GM18951 (cell line): Measurements from ENCODE around the gene TXNDC11.

Source experiments
- POLR2A ChIP-seq: IDR thresholded peaks from 4 replicates; pipeline ENCODE4 v1.6.1; 2011; ENCODE audit warnings: mild to moderate bottlenecking; ENCODE audit not compliant: insufficient read length, insufficient read depth; ENCODE audit errors: extremely low read depth
- in situ Hi-C: fragments of 300-500 bp; cut with MboI; formaldehyde crosslinking; loops from one replicate; pipeline ENCODE4 v1.12.0; 2022; ENCODE audit warnings: low sequenced_read_pairs, mixed read lengths, inconsistent platforms; ENCODE audit not compliant: unreplicated experiment

Gene TXNDC11

DNA sequence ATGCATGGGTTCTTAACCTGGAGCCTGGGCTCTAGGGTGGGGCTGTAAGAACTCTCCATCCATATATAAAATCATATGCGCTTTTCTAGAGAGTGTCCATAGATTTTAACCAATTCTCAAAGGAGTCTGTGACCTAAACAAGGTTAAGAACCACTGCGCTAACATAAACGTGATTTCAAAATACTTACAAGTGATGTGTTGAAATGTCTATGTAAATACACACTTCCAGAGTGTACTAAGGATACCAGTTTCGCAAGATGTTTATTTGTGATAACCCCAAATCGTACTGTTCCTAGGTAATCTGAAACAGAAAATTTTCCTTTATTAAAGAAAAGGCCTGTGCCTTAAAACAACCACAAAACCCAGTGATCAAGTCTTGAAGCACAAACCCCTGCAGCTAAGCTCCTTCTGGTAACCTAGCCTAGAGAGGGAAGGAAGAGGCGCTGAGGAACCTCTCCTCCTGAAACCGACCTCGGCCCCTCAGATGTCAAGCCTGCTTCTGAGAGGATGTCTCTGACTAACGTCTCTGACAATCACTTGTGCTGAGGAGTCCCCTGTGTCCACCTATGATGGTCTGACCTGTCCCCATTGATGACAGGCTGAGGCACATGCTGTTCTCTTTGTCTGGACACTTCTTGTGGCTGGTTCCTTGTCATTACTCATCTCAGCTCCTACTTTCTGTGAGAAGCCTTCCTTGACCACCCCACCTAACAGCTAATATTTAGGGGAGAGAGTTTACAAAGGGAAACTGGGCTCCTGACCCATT lies 42.2 kb downstream of the TXNDC11 start:
- no peak for TF ChIP-seq POLR2A
- in situ Hi-C loops, result no loop called here

DNA sequence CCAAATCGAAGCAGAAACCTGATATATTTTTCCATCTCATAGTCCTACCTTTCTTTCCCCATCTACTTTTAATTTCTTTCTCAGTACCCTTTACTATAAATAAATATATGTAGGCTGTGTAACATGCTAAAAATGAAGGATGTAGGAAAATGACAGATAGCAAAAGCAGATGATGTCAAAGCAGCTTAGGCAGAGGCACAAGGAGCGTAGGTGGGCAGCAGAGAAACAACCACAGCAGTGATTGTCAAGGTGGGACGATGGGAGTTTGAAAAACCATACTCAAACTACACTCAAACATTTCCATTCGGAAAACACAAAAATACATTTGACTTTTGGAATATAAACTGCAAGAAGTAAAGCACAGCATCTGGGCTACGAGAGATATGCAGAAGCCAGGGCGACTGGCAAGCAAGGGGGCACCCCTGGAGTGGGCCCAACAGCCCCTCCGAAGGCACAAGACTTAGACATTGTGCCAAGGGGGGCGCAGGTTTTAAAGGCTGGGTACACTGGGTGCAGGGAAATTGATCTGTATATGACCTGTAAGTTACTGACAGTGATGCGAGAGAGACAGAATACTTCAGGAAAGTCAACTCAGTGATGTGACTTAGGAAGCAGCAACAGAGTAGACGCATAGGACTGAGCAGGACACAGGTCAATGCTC lies 43.3 kb downstream of the TXNDC11 start:
- no peak for TF ChIP-seq POLR2A
- in situ Hi-C loops, result no loop called here

DNA sequence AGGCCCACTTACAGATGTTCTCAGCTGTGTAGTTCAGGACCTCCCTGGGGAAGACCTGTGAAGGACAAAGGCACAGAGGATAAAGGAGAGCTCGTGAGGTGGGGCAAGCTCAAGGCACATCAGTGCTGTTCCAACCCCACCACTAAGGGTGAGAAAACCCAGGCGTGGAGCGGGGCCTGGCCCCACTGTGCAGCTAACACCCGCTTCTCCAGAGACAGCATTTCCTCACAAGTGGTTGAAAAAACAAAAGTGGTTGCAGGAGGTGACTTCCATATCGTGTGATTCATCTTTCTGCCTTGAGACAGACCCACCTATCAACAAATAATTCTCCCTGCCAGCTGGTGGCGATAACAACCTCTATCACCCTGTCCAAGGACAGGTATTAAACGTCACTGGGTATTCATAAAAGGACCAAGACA lies 44.4 kb downstream of the TXNDC11 start:
- in situ Hi-C loops, result no loop called here
- TF ChIP-seq POLR2A, result no peak

DNA sequence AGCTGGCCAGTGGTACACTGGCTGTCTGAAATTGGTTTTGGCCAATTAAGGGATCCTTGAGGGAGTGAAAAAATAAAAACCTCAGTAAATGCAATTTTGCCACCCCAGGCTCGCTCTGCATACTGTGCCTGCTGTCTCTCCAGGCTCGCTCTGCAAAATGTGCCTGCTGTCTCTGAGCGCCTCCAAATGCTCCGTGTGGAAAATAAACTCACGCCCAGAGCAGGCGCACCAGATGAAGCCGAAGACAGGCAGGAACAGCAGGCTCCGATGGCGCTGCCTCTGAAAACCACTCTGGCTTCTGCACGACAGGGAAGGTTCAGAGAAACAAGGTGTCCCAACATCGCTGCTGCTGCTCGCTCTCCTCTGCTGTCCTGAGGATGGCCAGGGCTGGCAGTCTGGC lies 45.3 kb downstream of the TXNDC11 start:
- in situ Hi-C loops, result no loop called here
- no peak for TF ChIP-seq POLR2A

DNA sequence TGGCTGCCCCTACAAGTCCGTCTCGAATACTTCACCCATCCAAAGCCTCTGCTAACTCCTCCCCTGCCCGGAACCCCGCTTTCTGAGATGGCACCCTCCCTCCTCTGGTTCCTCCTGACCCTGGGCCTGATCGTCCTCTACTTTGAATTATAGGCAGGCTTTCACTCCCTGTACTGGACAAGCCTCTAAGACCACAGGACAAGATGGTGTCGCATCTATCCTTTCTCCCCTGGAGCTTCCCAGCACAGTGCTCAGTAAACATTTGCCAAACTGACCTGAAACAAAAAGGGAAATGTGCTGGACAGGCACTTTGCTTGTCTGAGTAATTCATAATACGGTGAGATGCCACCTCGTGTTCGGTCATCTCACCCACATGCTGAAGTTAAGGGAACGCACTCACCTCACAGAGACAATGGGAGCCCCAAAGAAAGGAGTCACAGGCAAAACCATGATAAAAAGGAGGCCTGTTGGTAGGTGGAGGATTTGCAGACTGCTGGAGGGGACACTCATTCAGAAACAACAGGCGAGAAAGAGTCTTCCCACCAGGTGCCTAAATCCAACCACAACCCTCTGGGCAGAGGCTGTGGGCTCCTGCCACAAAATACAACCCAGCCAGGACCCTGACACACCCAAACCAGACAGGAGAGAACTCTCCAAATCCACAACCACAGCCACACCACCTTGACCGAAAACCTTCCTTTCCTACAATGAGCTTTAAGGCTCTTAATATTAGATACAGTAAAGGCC lies 46.2 kb downstream of the TXNDC11 start:
- in situ Hi-C loops, result no loop called here
- no peak for TF ChIP-seq POLR2A

DNA sequence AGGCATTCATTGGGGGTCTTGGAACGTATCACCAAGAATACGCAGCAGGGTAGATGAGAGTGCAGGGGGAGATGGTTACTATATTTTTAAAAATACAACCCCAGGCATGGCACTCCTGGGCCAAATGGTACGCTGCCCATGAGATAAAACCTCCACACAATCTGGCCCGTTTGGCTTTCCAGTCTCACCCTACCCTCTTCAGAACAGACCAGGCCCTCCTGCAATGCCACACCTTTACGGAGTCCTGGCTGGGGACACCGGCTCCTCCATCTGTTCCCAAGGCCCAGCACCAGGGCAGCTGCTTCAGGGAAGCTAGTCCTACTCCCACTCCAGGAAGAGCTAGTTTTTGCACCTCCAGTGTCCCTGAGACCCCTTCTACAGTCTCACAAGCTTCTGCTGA lies 50.0 kb downstream of the TXNDC11 start:
- in situ Hi-C loops, result no loop called here
- TF ChIP-seq POLR2A, result no peak

DNA sequence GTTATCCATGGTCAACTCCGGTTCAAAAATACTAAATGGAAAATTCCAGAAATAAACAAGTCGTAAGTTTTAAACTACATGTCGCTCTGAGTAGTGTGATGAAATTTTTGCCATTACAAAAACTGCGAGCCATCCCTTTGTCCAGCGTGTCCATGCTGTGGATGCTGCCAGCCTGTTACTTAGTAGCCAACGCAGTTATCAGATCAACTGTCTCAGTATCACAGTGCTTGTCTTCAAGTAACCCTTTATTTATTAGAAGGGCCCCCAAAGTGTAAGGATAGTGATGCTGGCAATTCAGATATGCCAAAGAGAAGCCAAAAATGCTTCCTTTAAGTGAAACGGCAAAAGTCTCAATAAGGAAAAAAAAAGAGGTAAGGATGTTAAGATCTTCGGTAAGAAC lies 50.5 kb downstream of the TXNDC11 start:
- in situ Hi-C loops, result no loop called here
- TF ChIP-seq POLR2A, result no peak

DNA sequence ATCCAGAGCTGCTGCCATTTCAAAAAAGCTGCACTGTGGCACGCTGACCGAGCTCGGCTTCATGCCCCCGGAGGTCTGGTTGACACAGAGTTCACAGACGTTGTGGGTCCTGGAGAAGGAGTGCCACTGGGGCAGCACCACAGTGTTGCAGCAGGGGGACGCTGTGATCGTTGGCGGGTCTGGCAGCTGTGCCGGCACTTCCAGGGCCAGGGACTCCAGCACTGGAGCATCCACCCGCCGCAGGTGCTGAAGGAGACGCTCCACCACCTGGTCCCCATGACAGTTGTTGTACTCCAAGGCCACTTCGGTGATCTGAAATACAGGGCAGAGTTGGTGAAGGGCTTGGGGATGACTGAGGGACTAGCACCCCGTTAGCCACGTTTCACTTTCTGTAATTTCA lies 50.9 kb downstream of the TXNDC11 start:
- TF ChIP-seq POLR2A, result no peak
- in situ Hi-C loops, result no loop called here

DNA sequence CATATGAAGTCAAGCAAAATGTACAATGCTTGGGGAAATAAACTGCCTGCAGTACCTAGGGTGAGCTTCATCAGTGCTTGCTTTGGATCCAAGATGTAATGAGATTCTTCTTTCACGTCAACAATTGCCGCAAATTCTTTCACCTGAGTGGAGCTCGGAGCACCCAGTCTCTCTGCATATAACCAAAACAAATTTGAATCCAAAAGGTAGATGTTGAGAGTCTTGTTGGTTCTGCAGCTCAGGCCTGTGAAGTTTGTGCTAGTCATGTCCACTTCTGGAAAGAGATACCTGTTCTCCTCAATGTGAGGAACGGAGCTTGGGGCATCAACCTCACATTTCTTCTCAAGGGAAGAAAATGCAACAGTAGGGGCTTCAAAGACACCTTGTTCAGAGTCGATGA lies 51.4 kb downstream of the TXNDC11 start:
- no peak for TF ChIP-seq POLR2A
- in situ Hi-C loops, result no loop called here

DNA sequence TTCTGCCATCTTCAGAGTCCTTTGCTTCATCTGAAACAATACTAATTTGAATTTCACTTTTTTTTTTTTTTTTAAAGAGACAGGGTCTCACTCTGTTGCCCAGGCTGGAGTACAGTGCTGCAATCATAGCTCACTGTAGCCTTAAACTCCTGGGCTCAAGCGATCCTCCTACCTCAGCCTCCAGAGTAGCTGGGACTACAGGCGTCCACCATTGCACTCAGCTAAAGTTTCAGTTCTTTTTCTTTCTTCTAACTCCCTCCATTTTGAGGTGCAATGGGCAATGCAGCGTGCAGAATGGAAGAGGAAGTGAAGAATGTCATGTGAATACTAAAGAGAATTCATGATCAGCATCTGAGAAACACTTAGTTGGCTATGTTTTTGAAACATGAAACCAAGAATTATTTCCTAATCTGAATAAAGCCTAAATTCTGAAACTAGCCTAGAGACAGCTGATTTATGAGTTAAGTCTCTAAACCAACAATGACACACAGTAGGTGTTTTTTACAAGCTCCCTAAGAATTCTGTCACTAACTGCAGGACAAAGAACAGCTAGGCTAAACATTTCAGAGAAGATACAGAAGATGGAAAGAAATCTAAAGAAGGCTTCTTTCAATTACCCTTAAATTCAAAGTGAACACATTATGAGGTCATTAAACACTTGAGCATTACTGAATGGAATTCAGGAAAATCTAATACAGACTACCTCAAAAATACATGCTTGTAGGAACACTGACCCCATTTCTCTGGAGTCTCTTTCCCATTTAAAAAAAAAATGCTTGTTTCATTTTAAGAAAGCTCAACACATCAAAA lies 53.4 kb downstream of the TXNDC11 start:
- no peak for TF ChIP-seq POLR2A
- in situ Hi-C loops, result no loop called here

DNA sequence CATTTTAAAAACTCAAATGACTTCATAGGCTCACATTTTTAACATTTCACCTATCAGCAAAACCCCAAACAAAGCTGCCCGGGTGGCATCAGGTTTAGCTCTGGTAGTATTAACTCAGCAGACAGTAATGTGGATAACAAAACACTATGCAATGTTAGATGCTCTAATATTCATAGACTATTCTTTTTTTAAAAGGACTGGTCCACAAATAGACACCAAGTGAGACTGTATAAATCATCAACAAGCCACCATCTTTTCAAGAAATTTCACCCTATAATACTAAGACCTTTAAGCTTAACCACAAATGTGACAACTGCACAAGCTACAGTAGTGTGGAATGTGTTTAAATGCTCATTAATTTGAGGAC lies 54.2 kb downstream of the TXNDC11 start:
- in situ Hi-C loops, result no loop called here
- no peak for TF ChIP-seq POLR2A

DNA sequence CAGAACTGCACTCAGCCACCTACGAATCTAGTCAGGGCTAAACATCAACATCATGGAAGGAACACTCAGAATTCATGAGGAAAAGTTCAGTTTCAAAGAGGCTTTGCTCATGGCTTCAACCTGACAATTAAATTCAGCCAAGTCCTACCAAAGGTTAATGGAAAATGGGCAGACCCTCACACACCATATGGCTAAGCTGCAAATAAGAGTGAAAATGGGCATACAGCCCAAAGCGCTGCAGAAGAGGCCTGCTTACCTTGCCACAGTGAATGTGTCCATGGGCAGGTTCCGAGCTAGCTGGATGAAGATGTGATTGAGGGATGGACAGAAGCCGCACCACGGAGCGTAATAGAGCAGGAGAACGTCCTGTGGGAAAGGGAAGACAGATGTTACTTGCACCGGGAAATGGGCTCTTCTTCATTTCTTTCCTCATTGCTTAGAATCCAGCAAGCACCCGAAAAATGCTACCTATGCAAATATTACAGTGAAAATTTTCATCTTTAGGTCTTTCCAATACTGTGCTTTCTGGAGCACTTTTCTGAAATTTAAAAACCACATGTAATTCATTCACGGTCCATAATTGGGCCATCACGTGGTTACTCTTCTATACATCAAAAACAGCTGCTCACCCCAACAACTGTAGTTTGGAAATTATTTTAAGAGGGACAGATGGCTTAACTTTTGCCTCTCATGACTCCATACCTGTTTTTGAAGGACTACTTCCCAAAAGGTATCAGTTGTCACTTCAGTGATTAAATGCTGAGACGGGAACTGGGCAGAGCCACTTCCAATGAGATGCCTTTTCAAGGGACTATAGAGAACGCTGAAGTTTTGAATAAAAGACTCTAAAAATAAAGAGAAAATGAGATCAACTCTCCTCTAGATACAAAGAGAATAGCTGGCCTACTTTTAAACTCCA lies 54.8 kb downstream of the TXNDC11 start:
- TF ChIP-seq POLR2A, result no peak
- in situ Hi-C loops, result no loop called here
